ENCODE data around the gene CYP46A1. TPM values are rescaled to one million over a fixed set of nuclear protein-coding genes. Genes with fewer than 3 reads are reported as not detected.

CYP46A1 gene
- total RNA-seq, 1 donor from 2014 or later: 0.05 TPM

- intact Hi-C loops (cut with micrococcal nuclease): no loop called here
- no peak overlapping the region for H3K27ac Mint-ChIP-seq
- H3K4me1 Mint-ChIP-seq: no peaks in the 10 kb centered on the region
These were observed 51.4 kb downstream of the CYP46A1 start for GRCh38 chr14:99735189-99736135.

GRCh38 chr14:99736603-99737371 lies 52.7 kb downstream of the CYP46A1 start:
- intact Hi-C loops (cut with micrococcal nuclease): no loop called here
- no peak overlapping the region for H3K27ac Mint-ChIP-seq
- no peaks in the 10 kb centered on the region for H3K9me3 Mint-ChIP-seq
- no peak overlapping the region for H3K4me3 Mint-ChIP-seq
- H3K27me3 Mint-ChIP-seq: peaks cover 25% of the 10 kb centered on the region
- H3K4me1 Mint-ChIP-seq: no peaks in the 10 kb centered on the region
- no peaks in the 10 kb centered on the region for H3K36me3 Mint-ChIP-seq (ENCODE audit: low read depth)
- DNase-seq: no peak

More at GRCh38 chr14:99735189-99736135, 51.4 kb downstream of the CYP46A1 start:
- Mint-ChIP-seq H3K4me3 (no peak overlapping the region), H3K27me3 (peaks cover 24% of the 10 kb centered on the region), H3K36me3 (ENCODE audit: low read depth) (no peaks in the 10 kb centered on the region), H3K9me3 (no peaks in the 10 kb centered on the region)
- DNase-seq: no peak

- no peak for DNase-seq
- Mint-ChIP-seq H3K9me3 (no peaks in the 10 kb centered on the region), H3K4me1 (no peaks in the 10 kb centered on the region), H3K36me3 (ENCODE audit: low read depth) (no peaks in the 10 kb centered on the region), H3K27me3 (peaks cover 25% of the 10 kb centered on the region), H3K4me3 (no peak overlapping the region), H3K27ac (no peak overlapping the region)
- intact Hi-C loops (cut with micrococcal nuclease): no loop called here
These were observed 53.4 kb downstream of the CYP46A1 start for GRCh38 chr14:99737451-99737951.

GRCh38 chr14:99737956-99738667 lies 54.0 kb downstream of the CYP46A1 start:
- DNase-seq: no peak
- no peaks in the 10 kb centered on the region for H3K4me1 Mint-ChIP-seq
- H3K27ac Mint-ChIP-seq: no peak overlapping the region
- no peaks in the 10 kb centered on the region for H3K36me3 Mint-ChIP-seq (ENCODE audit: low read depth)
- intact Hi-C loops (cut with micrococcal nuclease): no loop called here
- H3K9me3 Mint-ChIP-seq: no peaks in the 10 kb centered on the region
- peaks cover 25% of the 10 kb centered on the region for H3K27me3 Mint-ChIP-seq
- no peak overlapping the region for H3K4me3 Mint-ChIP-seq

- DNase-seq: no peak
- no peaks in the 10 kb centered on the region for H3K9me3 Mint-ChIP-seq
- H3K27me3 Mint-ChIP-seq: peaks cover 25% of the 10 kb centered on the region
- H3K36me3 Mint-ChIP-seq (ENCODE audit: low read depth): no peaks in the 10 kb centered on the region
- no peak overlapping the region for H3K4me3 Mint-ChIP-seq
- H3K27ac Mint-ChIP-seq: no peak overlapping the region
- intact Hi-C loops (cut with micrococcal nuclease): no loop called here
- no peaks in the 10 kb centered on the region for H3K4me1 Mint-ChIP-seq
These were observed 56.3 kb downstream of the CYP46A1 start for GRCh38 chr14:99740411-99740810.

GRCh38 chr14:99741227-99741976 lies 57.3 kb downstream of the CYP46A1 start:
- Mint-ChIP-seq H3K27me3 (peaks cover 28% of the 10 kb centered on the region), H3K4me3 (no peak overlapping the region), H3K27ac (no peak overlapping the region), H3K9me3 (no peaks in the 10 kb centered on the region), H3K36me3 (ENCODE audit: low read depth) (no peaks in the 10 kb centered on the region), H3K4me1 (no peaks in the 10 kb centered on the region)
- no peak for DNase-seq
- intact Hi-C loops (cut with micrococcal nuclease): no loop called here

GRCh38 chr14:99742074-99742473 lies 58.0 kb downstream of the CYP46A1 start:
- Mint-ChIP-seq H3K36me3 (ENCODE audit: low read depth) (no peaks in the 10 kb centered on the region), H3K27ac (no peak overlapping the region), H3K27me3 (peaks cover 23% of the 10 kb centered on the region), H3K4me3 (no peak overlapping the region), H3K4me1 (no peaks in the 10 kb centered on the region), H3K9me3 (no peaks in the 10 kb centered on the region)
- intact Hi-C loops (cut with micrococcal nuclease): no loop called here
- no peak for DNase-seq

- no peak for DNase-seq
- no peak overlapping the region for H3K4me3 Mint-ChIP-seq
- H3K9me3 Mint-ChIP-seq: no peaks in the 10 kb centered on the region
- intact Hi-C loops (cut with micrococcal nuclease): no loop called here
- H3K36me3 Mint-ChIP-seq (ENCODE audit: low read depth): no peaks in the 10 kb centered on the region
- H3K27ac Mint-ChIP-seq: no peak overlapping the region
- H3K27me3 Mint-ChIP-seq: peaks cover 22% of the 10 kb centered on the region
- no peaks in the 10 kb centered on the region for H3K4me1 Mint-ChIP-seq
These were observed 58.7 kb downstream of the CYP46A1 start for GRCh38 chr14:99742509-99743487.

- no peaks in the 10 kb centered on the region for H3K4me1 Mint-ChIP-seq
- H3K4me3 Mint-ChIP-seq: no peak overlapping the region
- no peaks in the 10 kb centered on the region for H3K36me3 Mint-ChIP-seq (ENCODE audit: low read depth)
- H3K27ac Mint-ChIP-seq: no peak overlapping the region
- DNase-seq: no peak
- H3K27me3 Mint-ChIP-seq: peaks cover 17% of the 10 kb centered on the region
- intact Hi-C loops (cut with micrococcal nuclease): no loop called here
- H3K9me3 Mint-ChIP-seq: no peaks in the 10 kb centered on the region
These were observed 60.2 kb downstream of the CYP46A1 start for GRCh38 chr14:99744199-99744872.

GRCh38 chr14:99744873-99745224 lies 60.8 kb downstream of the CYP46A1 start:
- H3K9me3 Mint-ChIP-seq: no peaks in the 10 kb centered on the region
- intact Hi-C loops (cut with micrococcal nuclease): no loop called here
- H3K4me3 Mint-ChIP-seq: no peak overlapping the region
- no peaks in the 10 kb centered on the region for H3K36me3 Mint-ChIP-seq (ENCODE audit: low read depth)
- H3K4me1 Mint-ChIP-seq: no peaks in the 10 kb centered on the region
- no peak overlapping the region for H3K27ac Mint-ChIP-seq
- peaks cover 13% of the 10 kb centered on the region for H3K27me3 Mint-ChIP-seq
- DNase-seq: no peak

- Mint-ChIP-seq H3K9me3 (no peaks in the 10 kb centered on the region), H3K36me3 (ENCODE audit: low read depth) (no peaks in the 10 kb centered on the region), H3K27ac (no peak overlapping the region), H3K27me3 (peaks cover 13% of the 10 kb centered on the region), H3K4me3 (no peak overlapping the region), H3K4me1 (no peaks in the 10 kb centered on the region)
- no peak for DNase-seq
- intact Hi-C loops (cut with micrococcal nuclease): no loop called here
These were observed 61.3 kb downstream of the CYP46A1 start for GRCh38 chr14:99745307-99745951.

Measured in activated CD4-positive, alpha-beta T cell treated with anti-CD3 and anti-CD28 coated beads, Interleukin-2, amount 10 ng/mL, durations not matched to agents 24 days and 14 days (primary cell).